Measurements from ENCODE around the gene NAA20.
"Not testable (repeated sequence)": the region's sequence is repeated elsewhere in the genome, so short reads cannot be mapped to it uniquely, and the experiment has no call there.

Gene NAA20

DNA sequence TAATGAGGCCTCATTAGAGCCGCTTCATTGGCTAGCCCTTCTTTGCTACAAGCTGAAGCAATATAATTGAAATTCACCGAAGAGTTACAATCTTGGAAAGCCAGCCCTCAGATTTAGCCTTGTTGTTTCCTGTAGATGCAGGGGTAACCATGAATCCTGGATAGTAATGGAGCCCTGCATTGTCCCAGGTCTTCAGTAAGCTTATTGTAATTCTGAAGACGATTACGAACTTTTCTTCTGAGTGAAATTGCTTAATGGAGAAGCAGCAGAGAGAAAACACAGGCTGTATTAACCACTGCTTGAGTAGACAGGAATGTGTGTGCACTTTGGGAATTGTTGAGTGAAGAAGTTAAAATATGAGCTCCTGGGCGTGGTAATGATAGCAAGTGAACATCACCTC is 26.3 kb upstream of the NAA20 start:
- DNase-seq (ENCODE audit: low read depth, low spot score): no peak
- H3K27ac ChIP-seq: peak overlapping the region; percentile 98

DNA sequence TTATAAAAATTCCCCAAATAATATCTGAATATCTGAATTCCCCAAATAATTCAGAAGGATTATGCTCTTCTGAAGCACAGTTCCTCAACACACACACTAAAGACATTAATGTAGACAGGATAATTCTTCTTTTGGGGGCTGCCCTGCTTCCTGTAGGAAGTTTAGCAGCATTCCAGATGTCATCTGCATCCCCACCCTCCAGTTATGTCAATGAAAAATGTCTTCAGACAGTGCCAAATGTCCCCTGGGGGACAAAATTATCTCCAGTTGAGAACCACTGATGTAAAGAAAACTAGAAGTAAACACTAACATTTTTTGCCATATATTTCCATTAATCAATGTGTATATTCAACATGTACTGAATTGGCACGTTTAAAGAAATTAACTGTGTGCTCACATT is 25.9 kb upstream of the NAA20 start:
- DNase-seq (ENCODE audit: low read depth, low spot score): no peak
- peak overlapping the region; percentile 98 for H3K27ac ChIP-seq

DNA sequence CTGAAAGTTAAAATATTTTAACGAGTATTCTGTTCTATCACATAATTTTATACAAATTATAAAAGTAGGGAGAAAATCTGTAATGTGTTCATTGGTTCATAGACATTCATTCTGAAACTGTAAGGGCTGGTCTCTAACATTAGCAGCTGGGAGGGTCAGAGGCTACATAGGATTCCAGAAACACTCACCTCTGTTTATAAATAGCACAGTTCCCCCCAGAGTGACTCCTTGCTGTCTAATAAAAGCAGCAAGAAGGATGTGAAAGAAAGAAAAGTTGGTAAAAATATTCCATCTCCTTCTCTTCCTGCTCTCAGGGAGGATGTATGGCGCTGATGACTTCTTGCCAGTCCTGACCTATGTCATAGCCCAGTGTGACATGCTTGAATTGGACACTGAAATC is 25.3 kb upstream of the NAA20 start:
- no peak for DNase-seq (ENCODE audit: low read depth, low spot score)
- peak overlapping the region; percentile 98 for H3K27ac ChIP-seq

DNA sequence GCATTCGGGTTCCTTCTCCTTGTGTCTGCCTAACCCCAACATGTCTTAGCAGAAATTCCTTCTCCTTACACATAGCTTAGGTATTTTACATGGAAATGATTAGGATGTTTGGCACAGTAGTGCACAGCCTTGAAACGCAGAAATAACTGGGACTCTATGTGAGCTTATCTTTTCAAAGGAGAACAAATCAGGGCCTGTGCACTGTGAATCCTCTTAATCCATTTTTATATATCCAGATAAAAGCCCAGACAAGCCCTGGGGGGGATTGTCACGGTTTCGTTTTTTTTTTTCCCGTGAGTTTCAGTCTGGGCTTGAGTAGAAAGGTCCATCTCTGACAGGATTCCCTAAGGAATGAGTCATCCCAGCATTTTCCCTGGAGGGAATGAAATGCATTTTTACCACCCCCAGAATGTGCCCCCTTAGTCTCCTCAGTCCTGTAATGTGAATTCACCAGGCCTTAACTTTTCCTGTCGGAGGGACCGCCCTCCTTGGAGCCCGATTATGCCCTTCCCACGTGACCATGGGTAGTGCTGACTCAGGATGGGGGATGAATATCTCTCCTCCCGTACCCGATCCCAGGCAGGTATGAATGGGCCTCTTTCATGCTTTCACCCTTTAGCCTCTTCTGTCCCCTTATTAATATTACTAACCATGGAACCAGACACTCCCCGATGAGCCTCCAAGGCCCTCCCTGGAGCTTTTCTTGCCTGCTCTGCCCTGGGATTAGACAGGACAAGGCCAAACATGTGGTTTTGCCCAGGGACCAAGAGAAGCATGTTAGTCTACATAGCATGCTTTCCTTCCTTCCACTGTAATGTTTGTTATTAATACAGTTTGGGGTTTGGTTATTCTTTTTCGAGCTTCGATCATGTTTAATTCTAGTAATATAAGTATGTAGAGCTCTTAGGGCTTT is 23.9 kb upstream of the NAA20 start:
- DNase-seq (ENCODE audit: low read depth, low spot score): peak; percentile 73

DNA sequence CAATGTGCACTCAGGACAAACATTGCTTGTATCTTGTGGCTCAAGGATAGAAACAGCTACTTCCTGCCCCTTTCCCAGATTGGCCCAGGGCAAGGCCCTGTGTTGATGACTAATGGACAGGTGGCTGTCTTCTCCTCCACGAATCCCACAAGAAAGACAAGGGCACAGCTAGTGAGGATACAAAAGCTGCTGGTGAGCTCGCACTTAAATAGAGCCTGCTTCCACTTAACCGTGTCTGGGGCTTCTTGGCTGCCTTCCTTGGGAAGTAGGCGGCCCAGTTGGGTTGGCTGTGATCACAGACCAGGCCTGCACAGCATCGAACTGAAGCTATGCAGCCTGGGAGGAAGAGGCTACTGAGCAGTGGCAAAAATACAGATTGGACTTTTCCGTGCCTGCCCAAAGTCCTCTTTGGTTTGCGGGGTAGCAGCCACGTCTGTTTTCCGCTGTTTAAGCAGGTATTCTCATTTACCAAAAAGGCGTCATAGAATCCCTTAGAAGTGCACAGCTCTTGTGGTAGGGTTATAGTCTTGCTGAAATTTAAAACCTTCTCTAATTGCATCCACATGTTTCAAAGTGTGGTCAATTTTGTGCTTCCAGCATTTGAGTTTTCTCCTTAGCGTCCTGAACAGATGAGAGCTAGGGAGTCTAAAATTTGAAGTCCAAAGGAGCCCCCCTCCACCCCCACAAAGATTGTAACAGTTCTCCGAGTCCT is 23.0 kb upstream of the NAA20 start:
- peak overlapping the region; percentile 98 for H3K27ac ChIP-seq
- DNase-seq (ENCODE audit: low read depth, low spot score): peak; percentile 68

More for the DNA sequence above, 23.9 kb upstream of the NAA20 start:
- H3K27ac ChIP-seq: peak overlapping the region; percentile 98

DNA sequence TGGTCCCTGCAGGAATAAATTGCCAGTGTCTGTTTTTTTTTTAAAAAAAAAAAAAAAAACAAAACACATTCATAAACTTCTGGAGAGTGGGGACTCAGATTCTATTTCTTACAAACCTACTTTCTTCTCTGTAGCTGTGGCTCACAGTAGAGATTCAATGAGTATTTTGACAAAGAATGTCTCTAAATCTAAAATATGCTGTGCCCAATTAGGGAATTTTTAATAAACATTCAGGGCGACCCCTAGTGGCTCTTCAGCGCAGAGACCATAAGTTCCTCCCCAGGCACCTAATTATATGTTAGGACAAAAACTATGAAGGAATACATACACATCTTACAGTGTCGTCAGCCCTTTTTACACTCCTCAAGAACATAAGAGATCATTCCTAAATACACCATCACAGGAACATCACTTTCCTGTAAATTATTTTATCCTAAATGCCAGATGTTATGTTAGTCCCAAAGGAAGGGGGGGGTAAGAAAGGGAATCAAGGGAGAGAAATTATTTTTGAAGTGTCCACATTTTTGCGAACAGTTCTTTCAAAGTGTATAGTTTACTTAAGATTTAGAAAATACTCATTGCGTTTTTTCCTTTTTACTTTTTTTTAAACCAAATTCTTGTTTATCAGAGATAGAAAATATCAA is 21.8 kb upstream of the NAA20 start:
- no peak for DNase-seq (ENCODE audit: low read depth, low spot score)
- H3K27ac ChIP-seq: peak overlapping the region; percentile 98

DNA sequence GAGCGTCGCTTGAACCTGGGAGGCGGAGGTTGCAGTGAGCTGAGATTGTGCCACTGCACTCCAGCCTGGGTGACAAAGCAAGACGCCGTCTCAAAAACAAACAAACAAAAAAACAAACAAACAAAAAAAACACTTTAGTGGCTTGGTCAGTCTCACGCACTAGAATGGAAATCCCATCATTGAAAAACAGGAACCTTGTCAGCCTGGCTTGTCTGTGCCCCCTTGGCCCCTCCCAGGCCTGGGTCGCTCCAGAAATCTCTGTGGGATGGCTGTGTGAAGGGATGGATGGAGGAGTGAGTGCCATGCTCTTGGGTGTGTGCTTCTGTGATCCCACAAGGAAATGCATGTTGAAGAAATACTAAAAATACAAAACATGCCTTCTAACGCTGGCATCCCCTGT is 20.9 kb upstream of the NAA20 start:
- no peak for DNase-seq (ENCODE audit: low read depth, low spot score)
- H3K27ac ChIP-seq: no peak overlapping the region

DNA sequence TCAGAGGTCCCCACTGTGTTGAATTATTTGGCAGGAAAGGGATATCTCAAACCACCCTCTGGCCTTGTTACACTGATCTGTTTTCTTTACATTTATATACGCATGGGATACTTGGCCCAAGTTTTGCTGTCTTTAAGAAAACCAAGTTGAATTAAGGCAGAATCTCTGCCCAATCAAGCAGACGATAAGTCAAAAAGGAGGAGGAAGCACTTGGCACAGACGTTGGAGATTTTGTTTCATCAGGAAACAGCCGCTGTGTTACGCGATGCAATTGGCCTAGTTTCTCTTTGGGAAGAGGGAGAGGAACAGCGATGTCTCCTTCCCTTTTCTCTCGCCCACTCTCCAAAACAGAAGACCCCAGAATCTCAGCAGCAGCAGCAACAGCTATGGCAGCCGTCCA is 20.2 kb upstream of the NAA20 start:
- H3K27ac ChIP-seq: peak overlapping the region; percentile 6

DNA sequence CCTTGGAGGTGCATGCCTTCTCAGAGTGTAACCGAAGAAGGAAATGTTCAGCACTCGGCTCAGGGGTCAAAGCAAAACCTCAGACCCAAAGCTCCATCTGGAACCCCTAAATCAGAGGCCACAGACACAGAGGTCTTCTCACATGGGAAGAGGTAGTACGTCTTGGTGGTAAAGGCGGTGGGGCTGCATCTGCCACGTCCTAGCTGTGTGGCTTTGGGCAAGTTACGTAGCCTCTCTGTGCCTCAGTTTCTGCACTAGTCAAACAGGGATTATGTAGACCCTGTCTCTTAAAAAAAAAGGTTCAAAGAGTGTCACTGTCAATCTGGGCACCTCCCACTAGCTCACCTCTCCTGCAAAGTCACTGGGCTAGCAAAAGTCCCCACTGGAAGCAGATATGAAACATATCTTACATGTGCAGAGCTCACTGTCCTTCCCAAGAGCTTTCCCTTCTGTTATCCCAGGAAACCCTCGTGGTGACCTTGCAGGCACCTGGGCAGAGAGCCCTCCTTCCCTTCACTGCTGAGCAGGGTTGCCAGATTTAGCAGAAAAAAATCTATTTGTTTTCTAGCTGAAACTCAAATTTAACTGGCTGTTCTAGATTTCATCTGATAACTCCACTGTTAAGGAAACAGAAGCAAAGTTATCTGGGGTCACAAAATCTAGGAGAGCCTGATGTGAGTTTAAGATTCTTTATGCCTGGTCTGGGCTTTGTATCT is 18.0 kb upstream of the NAA20 start:
- no peak overlapping the region for H3K27ac ChIP-seq
- DNase-seq (ENCODE audit: low read depth, low spot score): no peak

More for the DNA sequence above, 20.2 kb upstream of the NAA20 start:
- DNase-seq (ENCODE audit: low read depth, low spot score): no peak

DNA sequence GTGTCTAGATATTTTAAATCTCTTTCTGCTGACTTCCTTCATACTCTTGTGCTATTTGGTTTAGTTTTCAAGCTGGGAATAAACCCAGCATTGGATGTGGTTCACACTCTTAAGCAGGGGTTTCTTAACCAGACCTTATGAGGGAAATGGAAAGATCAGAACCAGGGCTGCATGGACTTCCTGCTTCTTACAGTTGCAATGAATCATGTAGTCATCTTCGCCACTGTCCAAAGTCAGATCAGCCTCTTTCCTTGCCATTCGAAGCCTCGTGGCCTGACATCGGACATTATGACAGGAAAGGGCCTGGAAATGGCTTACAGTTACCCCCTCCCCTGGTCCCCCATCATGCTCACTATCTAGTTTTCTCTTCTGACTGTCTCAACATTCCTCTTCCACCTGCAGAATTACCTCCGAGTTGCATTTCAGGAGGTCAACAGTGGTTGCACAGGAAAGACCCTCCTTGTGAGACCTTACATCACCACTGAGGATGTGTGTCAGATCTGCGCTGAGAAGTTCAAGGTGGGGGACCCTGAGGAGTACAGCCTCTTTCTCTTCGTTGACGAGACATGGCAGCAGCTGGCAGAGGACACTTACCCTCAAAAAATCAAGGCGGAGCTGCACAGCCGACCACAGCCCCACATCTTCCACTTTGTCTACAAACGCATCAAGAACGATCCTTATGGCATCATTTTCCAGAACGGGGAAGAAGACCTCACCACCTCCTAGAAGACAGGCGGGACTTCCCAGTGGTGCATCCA is 16.8 kb upstream of the NAA20 start:
- DNase-seq (ENCODE audit: low read depth, low spot score): no peak
- no peak overlapping the region for H3K27ac ChIP-seq

DNA sequence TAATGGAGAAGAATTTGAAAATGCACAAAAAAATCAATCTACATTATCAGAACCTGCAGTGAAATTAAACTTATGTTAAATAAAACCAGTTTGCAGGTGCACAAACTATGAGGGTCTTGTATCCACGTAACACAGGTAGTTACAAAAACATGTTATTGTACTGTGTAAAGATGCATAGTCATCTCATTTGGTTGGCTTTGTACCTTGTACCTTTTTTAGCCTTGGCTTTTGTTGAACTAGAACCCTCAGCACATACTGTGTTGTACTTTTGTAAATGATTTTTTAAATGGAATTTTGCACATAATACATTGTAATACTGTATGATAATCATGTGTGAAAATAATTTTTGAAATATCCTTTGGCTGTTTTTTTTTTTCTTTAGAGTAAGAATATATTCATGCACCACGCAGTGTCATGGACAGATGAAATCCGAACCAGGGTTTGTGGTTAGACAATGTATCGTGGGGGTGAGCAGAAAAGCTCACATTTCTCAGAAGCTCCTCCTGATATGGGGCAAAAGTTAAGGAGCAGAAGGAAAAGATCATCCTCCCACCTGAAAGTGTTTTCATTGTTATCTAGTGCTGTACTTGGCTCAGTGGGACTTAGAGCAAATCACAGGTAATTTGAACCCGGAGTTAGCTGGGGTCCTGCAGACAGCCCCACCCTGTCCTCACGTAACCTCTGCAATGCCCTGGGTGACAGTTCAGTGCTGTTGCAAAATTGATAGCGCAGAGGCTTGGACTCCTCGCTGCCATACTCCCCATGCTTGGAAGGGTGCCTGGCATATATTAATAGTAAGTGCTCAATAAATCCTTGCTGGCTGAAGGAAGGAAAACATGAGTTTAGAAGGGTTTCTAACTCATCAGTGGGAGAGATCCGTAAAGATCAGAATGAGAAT is 14.8 kb upstream of the NAA20 start:
- no peak overlapping the region for H3K27ac ChIP-seq
- DNase-seq (ENCODE audit: low read depth, low spot score): no peak

DNA sequence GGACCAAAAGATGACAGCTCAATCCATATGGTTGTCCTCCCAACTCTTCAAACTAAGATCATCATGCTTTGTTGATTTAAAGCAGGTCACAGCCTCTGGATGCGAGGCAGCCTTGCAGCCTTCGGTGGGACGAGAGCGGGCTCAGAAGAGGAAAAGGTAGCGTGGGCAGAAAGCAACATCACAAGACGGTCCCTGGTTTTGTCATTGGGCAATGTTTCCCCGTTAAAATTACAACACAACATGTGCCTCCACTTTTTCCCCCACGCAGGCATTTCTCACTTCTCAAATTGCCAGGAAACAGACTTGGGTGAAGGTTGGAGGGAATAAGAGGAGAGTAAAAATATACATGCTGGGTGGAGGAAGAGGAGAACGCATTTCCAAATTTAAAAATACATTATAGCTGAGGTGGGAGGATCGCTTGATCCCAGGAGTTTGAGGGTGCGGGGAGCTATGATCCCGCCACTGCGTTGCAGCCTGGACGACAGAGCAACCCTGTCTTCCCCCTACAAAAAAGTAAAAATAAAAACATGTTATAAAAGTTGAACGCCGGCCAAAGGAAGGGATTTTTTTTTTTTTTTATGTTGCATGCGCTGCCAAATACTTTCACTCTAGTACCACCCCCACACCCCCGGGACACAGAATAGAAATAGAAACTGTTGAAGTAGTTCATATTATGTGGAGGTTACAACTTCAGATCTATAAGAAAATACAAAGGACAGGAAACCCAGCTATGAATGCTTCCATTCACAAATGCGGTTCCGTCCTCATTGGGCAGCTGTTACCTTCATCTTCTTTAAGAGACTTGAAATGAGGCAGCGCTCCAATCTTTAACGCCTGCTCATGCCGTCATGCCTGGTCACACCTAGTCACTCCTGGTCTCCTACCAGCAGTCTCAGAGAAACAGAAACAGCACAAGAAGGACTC is 13.9 kb upstream of the NAA20 start:
- DNase-seq (ENCODE audit: low read depth, low spot score): no peak
- peak overlapping the region; percentile 12 for H3K27ac ChIP-seq

DNA sequence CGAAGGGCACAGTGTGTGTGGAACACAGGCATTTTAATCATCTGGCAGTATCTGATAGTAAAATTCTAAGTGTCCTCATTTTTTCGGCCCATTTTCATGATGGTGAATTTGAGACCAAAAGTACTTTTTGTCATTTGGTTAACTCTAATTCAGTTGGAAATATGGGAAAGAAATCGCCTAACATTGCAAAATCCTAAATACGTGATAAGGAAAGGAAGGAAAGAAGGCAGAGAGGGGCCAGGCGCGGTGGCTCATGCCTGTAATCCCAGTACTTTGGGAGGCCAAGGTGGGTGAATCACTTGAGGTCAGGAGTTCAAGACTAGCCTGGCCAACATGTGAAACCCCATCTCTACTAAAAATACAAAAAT is 13.2 kb upstream of the NAA20 start:
- peak overlapping the region; percentile 12 for H3K27ac ChIP-seq
- DNase-seq (ENCODE audit: low read depth, low spot score): not testable (repeated sequence)

DNA sequence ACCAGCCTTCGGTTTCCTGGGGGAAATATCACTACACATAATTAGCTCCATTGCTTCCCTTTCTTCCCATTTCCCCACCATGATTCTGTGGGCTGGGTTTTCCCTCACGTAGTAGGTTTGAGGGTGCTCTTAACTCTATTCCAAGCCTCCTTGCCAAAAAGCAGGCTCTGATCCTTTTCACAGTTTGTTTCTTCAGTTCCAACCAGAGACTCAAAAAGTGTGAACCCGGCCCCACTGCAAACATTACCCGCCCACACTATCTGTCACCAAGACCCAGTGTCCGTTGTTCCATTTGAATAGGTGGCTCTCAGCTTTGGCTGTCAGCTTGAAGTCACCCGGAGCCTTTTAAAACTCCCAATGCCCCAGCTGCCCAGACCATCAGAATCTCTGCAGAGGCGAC is 11.8 kb upstream of the NAA20 start:
- DNase-seq (ENCODE audit: low read depth, low spot score): no peak
- no peak overlapping the region for H3K27ac ChIP-seq

DNA sequence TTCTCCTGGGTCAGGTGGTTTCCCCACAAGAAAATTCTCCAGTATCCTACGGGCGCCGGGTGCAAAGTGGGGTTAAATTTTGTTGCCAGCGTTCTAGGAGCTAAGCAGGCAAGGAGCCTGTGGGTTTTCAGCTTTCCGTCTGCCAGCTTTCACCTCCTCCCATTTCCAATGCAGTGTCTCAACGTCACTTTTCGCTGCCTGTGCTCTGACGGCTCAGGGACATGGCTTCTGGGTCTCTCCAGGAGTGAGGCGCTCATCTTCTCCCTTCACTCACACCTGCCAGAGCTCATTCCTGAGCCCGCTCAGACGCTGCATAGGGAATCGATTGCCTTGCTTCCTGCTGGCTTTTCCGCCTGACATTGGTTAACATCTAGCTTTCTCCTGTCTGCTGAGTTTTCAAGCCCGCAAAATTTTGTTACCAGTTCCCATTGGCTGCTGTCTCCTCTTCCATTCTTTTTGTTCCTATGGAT is 7.3 kb upstream of the NAA20 start:
- DNase-seq (ENCODE audit: low read depth, low spot score): no peak
- H3K27ac ChIP-seq: no peak overlapping the region

DNA sequence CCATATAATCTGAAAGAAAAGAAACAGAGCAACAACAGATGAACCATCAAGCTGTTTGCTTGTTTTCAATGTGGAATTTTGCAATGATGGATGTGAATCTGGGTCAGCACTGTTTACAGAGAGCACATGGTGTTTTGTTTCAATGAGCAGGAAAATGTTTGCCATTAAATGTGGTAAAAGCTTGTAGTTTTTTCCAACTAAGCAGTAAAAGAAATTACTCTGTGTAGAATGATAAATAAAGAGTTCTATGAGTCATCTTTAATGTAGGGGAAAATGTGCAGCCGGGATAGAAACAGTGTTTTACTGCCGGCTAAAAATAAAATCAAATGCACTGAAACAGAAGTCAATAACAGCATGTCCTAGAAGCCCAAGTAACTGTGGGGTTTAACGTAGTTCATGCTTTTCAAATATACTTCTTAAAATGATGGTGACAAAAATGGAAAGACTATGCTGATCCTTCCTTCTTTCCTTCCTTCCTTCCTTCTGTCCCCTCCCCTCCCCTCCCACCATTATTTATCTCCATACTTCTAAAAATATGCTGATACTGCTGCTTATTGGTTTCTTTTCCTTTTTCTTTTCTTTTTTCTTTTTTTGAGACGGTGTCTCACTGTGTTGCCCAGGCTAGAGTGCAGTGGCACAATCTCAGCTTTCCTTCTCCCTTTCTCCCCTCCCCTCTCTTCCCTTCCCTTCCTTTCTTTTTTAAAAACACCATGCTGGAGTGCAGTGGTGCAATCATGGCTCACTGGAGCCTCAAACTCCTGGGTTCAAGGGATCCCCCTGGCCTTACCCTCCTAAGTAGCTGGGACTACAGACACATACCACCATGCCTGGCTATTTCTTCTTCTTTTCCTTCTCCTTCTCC is 6.3 kb upstream of the NAA20 start:
- H3K27ac ChIP-seq: no peak overlapping the region
- no peak for DNase-seq (ENCODE audit: low read depth, low spot score)

DNA sequence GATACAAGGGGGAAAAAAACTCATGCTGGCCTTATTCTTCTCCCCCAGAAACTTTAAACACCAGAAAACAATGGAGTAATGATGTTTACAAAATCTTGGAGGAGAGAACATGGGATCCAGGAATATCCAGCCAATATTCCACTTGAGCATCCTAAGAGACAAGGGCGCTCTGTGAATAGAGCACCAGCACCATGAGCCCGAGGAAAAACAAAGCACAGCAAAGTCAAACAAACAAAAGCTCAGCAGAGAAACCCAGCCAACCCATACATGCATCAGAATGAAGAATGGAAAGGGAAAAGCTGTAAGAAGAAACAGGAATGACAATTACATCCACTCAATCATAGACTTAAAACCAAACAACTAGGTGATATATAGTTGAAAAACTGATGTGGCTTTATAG is 4.6 kb upstream of the NAA20 start:
- no peak overlapping the region for H3K27ac ChIP-seq
- no peak for DNase-seq (ENCODE audit: low read depth, low spot score)
